Thymus (tissue), 14 donors: ENCODE results near the gene KATNA1. TPM values are rescaled to one million over a fixed set of nuclear protein-coding genes. Genes with fewer than 3 reads are reported as not detected.
A peak's percentile ranks its signal among the peaks of the same experiment; 100 is the strongest.
"Not testable (repeated sequence)": the region's sequence is repeated elsewhere in the genome, so short reads cannot be mapped to it uniquely, and the experiment has no call there.

ENCODE experiments used
- DNase-seq, 9 donors: peaks; one replicate each; pipeline ENCODE4 v3.0.0-alpha.2; 2013; ENCODE audit warnings: low spot score in 9 of 9, low read depth in 6 of 9, missing footprints in 1 of 9
- H3K27ac ChIP-seq, 2 donors: one replicate each; pipeline ENCODE4 v1.5.1; 2013; ENCODE audit warnings: control low read depth in 1 of 2, low read depth in 1 of 2, low read length in 1 of 2, mild to moderate bottlenecking in 1 of 2, moderate library complexity in 1 of 2
- H3K27me3 ChIP-seq, 2 donors: one replicate each; pipeline ENCODE4 v1.5.1; 2013; ENCODE audit warnings: low read length in 1 of 2; ENCODE audit not compliant: control insufficient read depth in 2 of 2, insufficient read depth in 1 of 2
- H3K36me3 ChIP-seq, 2 donors: one replicate each; pipeline ENCODE4 v1.5.1; 2013; ENCODE audit warnings: low read length in 1 of 2, mild to moderate bottlenecking in 1 of 2, moderate library complexity in 1 of 2; ENCODE audit not compliant: control insufficient read depth in 2 of 2, insufficient read depth in 2 of 2
- H3K4me1 ChIP-seq, 2 donors: one replicate each; pipeline ENCODE4 v1.5.1; 2013; ENCODE audit warnings: low read length in 2 of 2; ENCODE audit not compliant: control insufficient read depth in 2 of 2, insufficient read depth in 2 of 2
- H3K4me3 ChIP-seq, 2 donors: one replicate each; pipeline ENCODE4 v1.5.1; 2013; ENCODE audit warnings: low read length in 2 of 2, control low read depth in 1 of 2, mild to moderate bottlenecking in 1 of 2
- H3K9me3 ChIP-seq, 2 donors: one replicate each; pipeline ENCODE4 v1.5.1; 2013; ENCODE audit warnings: low read length in 1 of 2, mild to moderate bottlenecking in 1 of 2; ENCODE audit not compliant: control insufficient read depth in 2 of 2, insufficient read depth in 1 of 2
- WGBS: extraction: QIAGEN DNeasy Blood & Tissue Kit; methylation state at CpG from one replicate; pipeline ENCODE4 v1.1.7; 2013; 5-methylcytosine and 5-hydroxymethylcytosine counted together
- long read RNA-seq, 10 donors: transcript quantifications; one replicate each; lab custom pipeline, GENCODE V29; 2026
- polyA plus RNA-seq: library from polyadenylated mRNA; stranded (reverse); fragments of 200-250 nt; gene quantifications from one replicate; pipeline ENCODE4 v1.2.3, GENCODE V29; 2013
- total RNA-seq: library from RNA; stranded (reverse); fragments of 120-200 nt; gene quantifications from one replicate; pipeline ENCODE4 v1.2.4, GENCODE V29; 2013
- donor health status: healthy.

KATNA1 gene
- 24.0 TPM for total RNA-seq
- polyA plus RNA-seq, result 23.3 TPM
- long read RNA-seq, donor 1, partial matches to known transcripts, result 0 of 1 reads
- long read RNA-seq, donor 1, other reads (novel, unspliced or antisense), result 0 of 1 reads
- long read RNA-seq, donor 2, result 0 reads
- long read RNA-seq, donor 3, transcript KATNA1-203 (11 exons, 1,984 nt), result major isoform, 9 of 31 reads
- long read RNA-seq, donor 3, partial matches to known transcripts, result 20 of 31 reads
- long read RNA-seq, donor 3, other reads (novel, unspliced or antisense), result 0 of 31 reads
- long read RNA-seq, donor 4, partial matches to known transcripts, result 0 of 4 reads
- long read RNA-seq, donor 4, other reads (novel, unspliced or antisense), result 0 of 4 reads
- long read RNA-seq, donor 5, transcript KATNA1-203 (11 exons, 1,984 nt), result major isoform, 6 of 29 reads
- long read RNA-seq, donor 5, partial matches to known transcripts, result 19 of 29 reads
- long read RNA-seq, donor 5, other reads (novel, unspliced or antisense), result 0 of 29 reads
- long read RNA-seq, donor 6, transcript KATNA1-203 (11 exons, 1,984 nt), result major isoform, 5 of 9 reads
- long read RNA-seq, donor 6, partial matches to known transcripts, result 0 of 9 reads
- long read RNA-seq, donor 6, other reads (novel, unspliced or antisense), result 0 of 9 reads
- long read RNA-seq, donor 7, transcript KATNA1-203 (11 exons, 1,984 nt), result major isoform, 8 of 9 reads
- long read RNA-seq, donor 7, partial matches to known transcripts, result 0 of 9 reads
- long read RNA-seq, donor 7, other reads (novel, unspliced or antisense), result 0 of 9 reads
- long read RNA-seq, donor 8, partial matches to known transcripts, result 0 of 3 reads
- long read RNA-seq, donor 8, other reads (novel, unspliced or antisense), result 0 of 3 reads
- long read RNA-seq, donor 9, partial matches to known transcripts, result 6 of 10 reads
- long read RNA-seq, donor 9, other reads (novel, unspliced or antisense), result 0 of 10 reads
- long read RNA-seq, donor 10, transcript KATNA1-203 (11 exons, 1,984 nt), result major isoform, 5 of 7 reads
- long read RNA-seq, donor 10, partial matches to known transcripts, result 0 of 7 reads
- long read RNA-seq, donor 10, other reads (novel, unspliced or antisense), result 0 of 7 reads

DNA sequence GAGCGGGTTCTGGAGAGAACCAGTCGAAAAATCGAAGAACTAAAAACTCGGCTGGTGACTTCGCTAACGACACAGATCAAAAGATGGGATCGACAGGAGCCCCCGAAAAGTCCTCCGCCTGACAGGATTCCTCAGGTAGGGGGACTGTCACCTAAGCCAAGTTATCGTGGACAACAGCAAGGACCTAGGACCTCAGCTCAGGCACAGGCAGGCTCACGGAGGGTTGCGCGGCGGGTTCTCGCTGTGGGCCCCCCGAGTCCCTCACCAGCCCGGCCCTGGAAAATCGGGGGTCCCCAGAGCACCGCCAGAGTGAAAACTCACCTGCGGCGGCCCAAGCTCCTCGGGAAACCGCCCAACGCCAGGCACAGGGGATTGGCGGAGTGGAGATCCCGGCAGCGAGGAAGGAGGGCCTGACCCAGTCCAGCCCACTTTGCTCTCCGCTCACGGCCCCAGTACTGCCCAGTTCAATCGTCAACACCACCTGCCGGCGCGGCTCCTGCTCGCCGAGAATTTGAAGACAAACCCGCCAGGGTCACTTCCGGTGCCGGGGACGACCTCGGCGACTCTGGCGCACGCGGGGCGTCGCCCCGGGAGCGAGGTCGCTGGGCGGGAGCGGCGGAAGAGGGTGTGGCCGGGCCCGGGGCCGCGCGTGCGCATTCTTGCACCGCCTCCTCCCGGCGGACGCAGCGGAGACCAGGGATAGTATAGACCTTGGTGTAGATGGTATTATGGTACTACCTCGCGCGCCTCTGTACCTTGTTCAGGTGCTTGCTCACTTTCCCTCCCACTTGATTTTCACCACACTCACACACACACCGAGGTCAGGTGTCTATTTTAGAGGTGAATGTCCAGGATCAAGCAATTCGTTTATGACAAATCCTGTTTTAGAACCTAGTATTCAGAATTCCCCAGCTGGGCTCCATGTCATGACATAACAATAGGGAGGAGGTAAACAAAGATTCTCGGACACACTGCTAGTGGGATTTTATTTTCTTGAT is at the start of gene KATNA1:
TSS of gene KATNA1 (minus strand) at position 567 of the 998 bp plus-strand sequence. CDS start 10,167 bp downstream, outside the sequence.
- no peaks in the 10 kb centered on the region for H3K36me3 ChIP-seq
- under 1% methylated on average over 69 of the region's 69 CpGs for WGBS
- no peaks in the 10 kb centered on the region for H3K9me3 ChIP-seq
- peaks cover 0 to 5% of the 10 kb centered on the region in 2 donors for H3K27me3 ChIP-seq
- H3K4me1 ChIP-seq, result peaks cover 8 to 9% of the 10 kb centered on the region in 2 donors
- peak within 1 kb of the TSS; percentile 95 to 99 for H3K4me3 ChIP-seq
- peak within 1 kb of the TSS; percentile 55 to 84 for H3K27ac ChIP-seq
- peak; percentile 62 to 91 (median 80) for DNase-seq

DNA sequence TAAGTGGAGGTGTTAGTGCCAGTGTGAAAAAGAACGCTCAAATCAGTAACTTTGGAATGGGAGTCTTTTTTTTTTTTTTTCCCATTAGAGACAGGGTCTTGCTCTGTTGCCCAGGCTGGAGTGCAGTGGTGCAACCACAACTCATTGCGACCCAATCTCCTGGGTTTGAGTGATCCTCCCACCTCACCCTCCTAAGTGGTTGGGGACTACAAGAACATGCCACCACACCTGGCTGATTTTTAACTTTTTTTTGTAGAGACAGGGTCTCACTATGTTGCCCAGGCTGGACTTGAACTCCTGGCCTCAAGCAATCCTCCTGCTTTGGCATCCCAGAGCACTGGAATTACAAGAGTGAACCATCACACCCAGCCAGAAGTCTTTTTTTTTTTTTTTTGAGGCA is 49.7 kb upstream of the KATNA1 start:
- Histone ChIP-seq H3K36me3 (peaks cover 10 to 65% of the 10 kb centered on the region in 2 donors), H3K27ac (no peak overlapping the region), H3K4me1 (no peaks in the 10 kb centered on the region), H3K9me3 (no peaks in the 10 kb centered on the region), H3K4me3 (no peak overlapping the region), H3K27me3 (no peaks in the 10 kb centered on the region)
- DNase-seq, result no peak
- 98% methylated on average over 2 of the region's 2 CpGs for WGBS

DNA sequence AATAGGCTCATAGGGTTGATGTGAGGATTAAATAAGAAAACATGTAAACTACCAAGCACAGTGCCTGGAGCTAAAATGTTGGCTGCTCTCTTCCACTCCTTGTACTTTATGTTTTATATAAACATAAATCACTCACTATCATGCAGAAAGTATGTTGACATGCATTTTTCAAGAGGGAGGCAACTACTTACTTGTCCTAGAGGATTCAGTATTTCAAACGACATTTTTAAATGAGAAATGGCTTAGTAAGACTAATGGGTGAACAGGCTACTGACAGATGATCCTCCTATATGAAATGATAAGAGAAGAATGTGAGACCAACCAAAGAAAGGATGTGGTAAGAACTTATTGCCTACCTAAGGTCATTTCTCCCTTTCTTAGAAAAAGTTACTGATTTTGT is 48.4 kb upstream of the KATNA1 start:
- Histone ChIP-seq H3K27me3 (no peaks in the 10 kb centered on the region), H3K4me1 (no peaks in the 10 kb centered on the region), H3K36me3 (peaks cover 15 to 75% of the 10 kb centered on the region in 2 donors)

DNA sequence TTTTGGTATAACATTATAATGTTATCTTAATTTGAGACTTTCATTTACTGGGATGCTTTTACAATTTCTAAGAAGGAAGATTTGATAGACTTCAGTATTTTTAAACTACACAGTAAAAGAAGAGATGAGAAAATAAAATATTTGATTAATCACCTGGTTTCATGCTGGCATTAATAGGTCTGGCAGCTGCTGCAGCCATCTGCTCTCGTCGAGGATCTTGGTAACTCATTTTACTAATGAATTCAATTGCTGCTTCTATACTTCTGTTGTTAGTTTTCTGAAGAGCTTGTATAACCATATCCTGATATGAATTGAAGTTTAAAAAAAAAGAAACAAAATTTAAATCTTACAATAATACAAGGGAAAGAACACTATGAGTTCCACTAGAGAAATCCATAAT is 46.4 kb upstream of the KATNA1 start:
- WGBS, result 97% methylated on average over 2 of the region's 2 CpGs
- Histone ChIP-seq H3K27ac (no peak overlapping the region), H3K36me3 (peaks cover 15 to 78% of the 10 kb centered on the region in 2 donors), H3K4me3 (no peak overlapping the region), H3K4me1 (no peaks in the 10 kb centered on the region), H3K9me3 (no peaks in the 10 kb centered on the region), H3K27me3 (no peaks in the 10 kb centered on the region)
- no peak for DNase-seq

More for the DNA sequence above, 48.4 kb upstream of the KATNA1 start:
- Histone ChIP-seq H3K27ac (no peak overlapping the region), H3K9me3 (no peaks in the 10 kb centered on the region), H3K4me3 (no peak overlapping the region)
- DNase-seq, result no peak
- WGBS, result 91% methylated on average over 1 of the region's 1 CpG

DNA sequence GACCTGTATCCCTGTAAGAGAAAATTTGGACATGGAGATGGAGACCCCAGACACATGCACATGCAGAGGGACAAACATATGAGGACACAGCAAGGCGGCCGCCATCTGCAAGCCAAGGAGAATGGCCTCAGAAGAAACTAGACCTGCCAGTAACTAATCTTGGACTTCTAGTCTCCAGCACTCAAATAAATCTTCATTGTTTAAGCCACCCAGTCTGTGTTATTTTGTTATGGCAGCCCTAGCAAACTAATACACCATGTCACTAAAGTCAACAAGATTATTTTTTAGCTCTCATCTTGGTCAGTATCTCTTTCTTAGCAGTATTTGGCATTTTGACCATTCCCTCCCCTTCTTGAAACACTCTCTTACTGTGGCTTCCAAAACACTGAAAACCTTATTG is 42.7 kb upstream of the KATNA1 start:
- H3K36me3 ChIP-seq, result peaks cover 16 to 73% of the 10 kb centered on the region in 2 donors
- 100% methylated on average over 2 of the region's 2 CpGs for WGBS
- no peaks in the 10 kb centered on the region for H3K9me3 ChIP-seq
- no peaks in the 10 kb centered on the region for H3K27me3 ChIP-seq
- no peak overlapping the region for H3K4me3 ChIP-seq
- no peaks in the 10 kb centered on the region for H3K4me1 ChIP-seq
- no peak for DNase-seq
- H3K27ac ChIP-seq, result no peak overlapping the region

DNA sequence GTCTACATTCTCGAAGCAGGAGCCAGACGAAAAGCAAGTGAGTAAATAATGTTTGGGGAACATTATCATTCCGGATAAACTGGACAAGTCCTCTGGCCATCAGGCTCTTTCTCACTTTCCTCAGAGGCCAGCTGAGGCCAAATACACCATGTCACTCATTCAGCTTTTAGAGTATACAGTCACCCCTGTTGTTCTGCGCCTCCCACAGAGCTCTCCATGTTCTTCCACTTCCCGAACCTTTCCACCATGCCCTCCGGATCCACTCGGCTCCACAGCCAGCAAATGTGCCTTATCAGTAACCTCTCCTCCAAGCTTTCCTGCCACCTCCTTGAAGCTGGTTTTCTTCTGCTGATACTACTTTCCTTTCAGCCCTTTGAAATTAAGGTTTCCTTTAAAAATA is 37.7 kb upstream of the KATNA1 start:
- H3K27ac ChIP-seq, result no peak overlapping the region
- H3K4me1 ChIP-seq, result no peaks in the 10 kb centered on the region
- H3K27me3 ChIP-seq, result no peaks in the 10 kb centered on the region
- DNase-seq, result no peak
- peaks cover 29 to 54% of the 10 kb centered on the region in 2 donors for H3K36me3 ChIP-seq
- H3K9me3 ChIP-seq, result no peaks in the 10 kb centered on the region
- 97% methylated on average over 7 of the region's 7 CpGs for WGBS
- H3K4me3 ChIP-seq, result no peak overlapping the region

DNA sequence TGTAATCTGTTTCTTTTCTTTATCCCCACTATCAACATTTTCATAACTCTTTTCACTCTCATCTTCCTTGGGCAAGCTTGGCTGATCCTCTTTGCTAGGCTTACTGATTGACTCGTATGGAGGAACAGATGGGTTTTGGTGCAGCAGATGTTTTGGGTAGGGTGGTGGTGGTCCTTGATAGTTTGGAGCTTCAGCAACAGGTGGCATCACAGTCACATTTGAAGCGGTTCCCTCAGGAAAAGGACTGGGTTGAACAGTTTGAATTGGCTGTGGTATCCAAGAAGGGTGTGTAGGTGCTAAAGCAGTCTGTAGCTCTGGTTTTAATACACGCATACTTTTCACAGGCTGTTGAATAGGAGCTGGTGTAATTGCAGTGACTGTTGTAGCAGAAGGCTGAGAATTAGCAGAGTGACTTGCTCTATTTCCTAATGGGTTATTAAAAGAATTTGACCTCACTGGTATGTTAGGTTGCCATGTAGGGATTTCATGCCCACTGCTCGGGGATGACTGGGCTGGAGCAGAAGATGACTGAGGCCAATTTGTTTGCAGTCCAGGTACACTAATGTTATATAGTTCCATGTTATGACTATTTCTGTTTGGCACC is 34.8 kb upstream of the KATNA1 start:
- Histone ChIP-seq H3K27me3 (no peaks in the 10 kb centered on the region), H3K27ac (no peak overlapping the region), H3K4me1 (no peaks in the 10 kb centered on the region), H3K4me3 (no peak overlapping the region), H3K9me3 (no peaks in the 10 kb centered on the region), H3K36me3 (peaks cover 24 to 47% of the 10 kb centered on the region in 2 donors)
- DNase-seq, result no peak
- WGBS, result 96% methylated on average over 4 of the region's 4 CpGs

DNA sequence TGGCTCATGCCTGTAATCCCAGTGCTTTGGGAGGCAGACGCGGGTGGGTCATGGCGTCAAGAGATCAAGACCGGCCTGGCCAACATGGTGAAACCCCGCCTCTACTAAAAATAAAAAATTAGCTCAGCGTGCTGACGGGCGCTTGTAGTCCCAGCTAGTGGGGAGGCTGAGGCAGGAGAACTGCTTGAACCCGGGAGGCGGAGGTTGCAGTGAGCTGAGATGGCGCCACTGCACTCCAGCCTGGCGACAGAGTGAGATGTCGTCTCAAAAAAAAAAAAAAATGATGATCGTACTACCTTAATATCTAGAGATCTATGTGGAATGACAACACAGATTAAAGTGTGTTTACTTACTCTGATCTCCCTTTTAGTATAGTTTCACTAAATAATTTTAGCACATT is 33.3 kb upstream of the KATNA1 start:
- peaks cover 29 to 42% of the 10 kb centered on the region in 2 donors for H3K36me3 ChIP-seq
- H3K4me3 ChIP-seq, H3K27ac ChIP-seq, DNase-seq, H3K9me3 ChIP-seq, H3K27me3 ChIP-seq, H3K4me1 ChIP-seq: not testable (repeated sequence)
- 97% methylated on average over 14 of the region's 14 CpGs for WGBS
